DND-41 (cell line): ENCODE data around the gene TMCC1.

Experiments used
- ATAC-seq: fragments of 200-7000 bp; cut with Tn5 transposase; 3 replicates; pipeline ENCODE4 v1.9.1; 2021; ENCODE audit warnings: low read depth; ENCODE audit not compliant: insufficient read depth
- DNase-seq: peaks from one replicate; pipeline ENCODE4 v3.0.0-alpha.2; 2020
- H2AFZ ChIP-seq: 2 replicates; pipeline ENCODE4 v1.6.0; 2012; ENCODE audit warnings: low read depth, low read length
- H3K27ac ChIP-seq: 2 replicates; pipeline ENCODE4 v1.5.1; 2012; ENCODE audit warnings: low read length, inconsistent platforms
- H3K27me3 ChIP-seq: fragments of 200-600 bp; sonication (generic); 2 replicates; pipeline ENCODE4 v1.6.0; 2012; ENCODE audit warnings: low read length, mild to moderate bottlenecking, inconsistent platforms; ENCODE audit not compliant: insufficient read depth, poor library complexity
- H3K36me3 ChIP-seq: 2 replicates; pipeline ENCODE4 v1.5.1; 2012; ENCODE audit warnings: low read length, inconsistent platforms; ENCODE audit not compliant: insufficient read depth
- H3K4me1 ChIP-seq: 2 replicates; pipeline ENCODE4 v1.5.1; 2012; ENCODE audit warnings: mild to moderate bottlenecking, low read length; ENCODE audit not compliant: insufficient read depth
- H3K4me2 ChIP-seq: 2 replicates; pipeline ENCODE4 v1.6.0; 2012; ENCODE audit warnings: mild to moderate bottlenecking, moderate library complexity, low read length, inconsistent platforms; ENCODE audit not compliant: insufficient read depth
- H3K4me3 ChIP-seq, 2 experiments: fragments of 200-600 bp in 1 of 2; shearing (Covaris generic) in 1 of 2; 2 replicates each; pipeline ENCODE4 v1.5.1; 2012 to 2016; ENCODE audit warnings: inconsistent platforms in 2 of 2, low read length in 2 of 2, mild to moderate bottlenecking in 2 of 2, low read depth in 1 of 2, moderate library complexity in 1 of 2
- H3K79me2 ChIP-seq: 2 replicates; pipeline ENCODE4 v1.6.0; 2012; ENCODE audit warnings: low read length, inconsistent platforms; ENCODE audit not compliant: insufficient read depth
- H3K9ac ChIP-seq: 2 replicates; pipeline ENCODE4 v1.6.0; 2012; ENCODE audit warnings: low read depth, mild to moderate bottlenecking, inconsistent platforms, low read length, moderate library complexity
- H3K9me3 ChIP-seq: 2 replicates; pipeline ENCODE4 v1.5.1; 2012; ENCODE audit warnings: low read length, moderate library complexity, mild to moderate bottlenecking, inconsistent platforms; ENCODE audit not compliant: insufficient read depth, severe bottlenecking
- H4K20me1 ChIP-seq: 2 replicates; pipeline ENCODE4 v1.6.0; 2012; ENCODE audit warnings: low read length; ENCODE audit not compliant: insufficient read depth
- EZH2 ChIP-seq: IDR thresholded peaks from 3 replicates; pipeline ENCODE4 v1.6.1; 2012; ENCODE audit warnings: borderline replicate concordance, low read depth, mild to moderate bottlenecking, moderate library complexity, low read length, inconsistent platforms; ENCODE audit not compliant: severe bottlenecking
- TF ChIP-seq, protein P1 (sequence below): IDR thresholded peaks from 2 replicates; pipeline ENCODE4 v1.5.1; 2012; ENCODE audit warnings: borderline replicate concordance, low read length, moderate library complexity, mild to moderate bottlenecking; ENCODE audit not compliant: poor library complexity, severe bottlenecking; ENCODE audit errors: extremely low read depth

Gene TMCC1

GRCh38 chr3:129605922-129606635 is 287.4 kb downstream of the TMCC1 start:
- peak; percentile 45 for DNase-seq
- peaks cover 67% of the 10 kb centered on the region for H3K4me1 ChIP-seq

DNA sequence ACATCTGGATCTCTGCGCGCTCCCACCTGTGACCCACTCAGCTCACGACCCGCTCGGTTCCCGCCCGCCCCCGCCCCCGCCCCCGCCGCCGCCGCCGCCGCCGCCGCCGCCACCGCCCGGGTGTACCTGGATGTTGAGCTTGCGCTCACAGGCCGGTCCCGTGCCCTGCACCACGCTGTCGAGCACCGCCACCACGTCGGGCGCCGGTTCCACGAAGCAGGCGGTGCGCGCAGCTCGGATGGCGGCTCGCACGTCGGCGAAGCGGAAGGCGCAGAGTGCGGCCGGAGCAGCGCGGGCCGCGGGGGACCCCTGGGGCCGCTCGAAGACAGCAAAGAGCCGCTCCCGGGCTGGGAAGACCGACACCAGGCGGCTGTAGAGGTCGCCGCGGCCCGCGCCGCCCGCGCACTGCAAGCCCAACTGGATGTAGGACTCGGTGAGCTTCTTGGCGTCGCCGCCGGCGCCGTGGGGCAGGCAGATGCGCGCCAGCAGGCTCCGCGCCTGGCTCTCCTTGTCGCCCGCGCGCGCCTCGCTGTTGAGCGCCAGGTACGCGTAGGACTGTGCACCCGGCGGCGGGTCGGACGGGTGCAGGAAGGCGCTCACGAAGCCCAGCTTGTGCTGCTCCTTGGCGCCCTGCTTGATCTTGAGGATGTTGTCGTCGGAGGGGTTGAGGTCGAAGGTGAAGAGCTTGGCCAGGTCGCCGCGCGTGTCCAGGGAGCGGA is 288.1 kb downstream of the TMCC1 start:
- Histone ChIP-seq H4K20me1 (peaks cover 58% of the 10 kb centered on the region), H3K79me2 (peaks cover 67% of the 10 kb centered on the region)

More at GRCh38 chr3:129605922-129606635, 287.4 kb downstream of the TMCC1 start:
- peaks cover 51% of the 10 kb centered on the region for H4K20me1 ChIP-seq
- ATAC-seq, result peak; percentile 4
- H3K36me3 ChIP-seq, result peaks cover 45% of the 10 kb centered on the region
- H2AFZ ChIP-seq, result peak overlapping the region; percentile 76
- H3K4me3 ChIP-seq, result peak overlapping the region; percentile 59 to 100
- no peaks in the 10 kb centered on the region for H3K9me3 ChIP-seq
- TF ChIP-seq EZH2, result no peak
- TF ChIP-seq, protein P1, sequence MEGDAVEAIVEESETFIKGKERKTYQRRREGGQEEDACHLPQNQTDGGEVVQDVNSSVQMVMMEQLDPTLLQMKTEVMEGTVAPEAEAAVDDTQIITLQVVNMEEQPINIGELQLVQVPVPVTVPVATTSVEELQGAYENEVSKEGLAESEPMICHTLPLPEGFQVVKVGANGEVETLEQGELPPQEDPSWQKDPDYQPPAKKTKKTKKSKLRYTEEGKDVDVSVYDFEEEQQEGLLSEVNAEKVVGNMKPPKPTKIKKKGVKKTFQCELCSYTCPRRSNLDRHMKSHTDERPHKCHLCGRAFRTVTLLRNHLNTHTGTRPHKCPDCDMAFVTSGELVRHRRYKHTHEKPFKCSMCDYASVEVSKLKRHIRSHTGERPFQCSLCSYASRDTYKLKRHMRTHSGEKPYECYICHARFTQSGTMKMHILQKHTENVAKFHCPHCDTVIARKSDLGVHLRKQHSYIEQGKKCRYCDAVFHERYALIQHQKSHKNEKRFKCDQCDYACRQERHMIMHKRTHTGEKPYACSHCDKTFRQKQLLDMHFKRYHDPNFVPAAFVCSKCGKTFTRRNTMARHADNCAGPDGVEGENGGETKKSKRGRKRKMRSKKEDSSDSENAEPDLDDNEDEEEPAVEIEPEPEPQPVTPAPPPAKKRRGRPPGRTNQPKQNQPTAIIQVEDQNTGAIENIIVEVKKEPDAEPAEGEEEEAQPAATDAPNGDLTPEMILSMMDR, result peak; percentile 1
- no peaks in the 10 kb centered on the region for H3K27me3 ChIP-seq
- H3K79me2 ChIP-seq, result peaks cover 59% of the 10 kb centered on the region
- peak overlapping the region; percentile 84 for H3K27ac ChIP-seq
- H3K9ac ChIP-seq, result peak overlapping the region; percentile 92
- peak overlapping the region; percentile 100 for H3K4me2 ChIP-seq

DNA sequence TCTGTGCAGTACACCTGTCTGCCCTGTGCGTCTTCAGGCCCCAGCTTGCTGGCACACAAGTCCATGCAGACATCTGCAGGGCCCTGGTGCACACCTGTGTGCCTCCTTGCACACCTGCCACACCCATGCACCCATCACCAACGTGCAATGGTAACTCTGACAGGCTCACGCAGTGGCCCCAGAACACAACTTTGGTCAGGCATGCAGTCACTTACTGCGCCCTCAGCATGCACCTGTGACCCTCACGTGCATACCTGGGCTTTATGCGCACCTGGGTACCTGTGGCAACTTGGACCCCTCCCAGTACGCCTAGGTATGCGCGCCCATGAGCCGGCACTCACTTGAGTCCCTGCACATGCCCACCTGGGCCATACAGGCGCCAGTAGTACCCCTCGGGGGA is 288.7 kb downstream of the TMCC1 start:
- peaks cover 63% of the 10 kb centered on the region for H4K20me1 ChIP-seq
- no peak overlapping the region for H2AFZ ChIP-seq
- peaks cover 73% of the 10 kb centered on the region for H3K79me2 ChIP-seq
- H3K27ac ChIP-seq, result peak overlapping the region; percentile 84
- peaks cover 80% of the 10 kb centered on the region for H3K4me1 ChIP-seq
- H3K9ac ChIP-seq, result peak overlapping the region; percentile 92
- no peaks in the 10 kb centered on the region for H3K27me3 ChIP-seq
- H3K36me3 ChIP-seq, result peaks cover 57% of the 10 kb centered on the region
- H3K4me3 ChIP-seq, result peak overlapping the region; percentile 80 to 100
- no peaks in the 10 kb centered on the region for H3K9me3 ChIP-seq
- TF ChIP-seq, protein P1, result no peak
- no peak for TF ChIP-seq EZH2
- H3K4me2 ChIP-seq, result peak overlapping the region; percentile 100
- ATAC-seq (no peak), DNase-seq (no peak)

More for the DNA sequence above, 288.1 kb downstream of the TMCC1 start:
- Histone ChIP-seq H2AFZ (peak overlapping the region; percentile 76), H3K27me3 (no peaks in the 10 kb centered on the region), H3K4me1 (peaks cover 74% of the 10 kb centered on the region), H3K27ac (peak overlapping the region; percentile 84), H3K4me3 (peak overlapping the region; percentile 80 to 100), H3K4me2 (peak overlapping the region; percentile 100), H3K9me3 (no peaks in the 10 kb centered on the region), H3K36me3 (peaks cover 51% of the 10 kb centered on the region), H3K9ac (peak overlapping the region; percentile 92)
- ATAC-seq (peak; percentile 64), DNase-seq (peak; percentile 69)
- TF ChIP-seq, protein P1, result no peak
- peak; percentile 22 for TF ChIP-seq EZH2
